RWPE2 (cell line): ENCODE data around the gene CDK5.

Experiments used
- ATAC-seq: fragments of 200-7000 bp; cut with Tn5 transposase; 3 replicates; pipeline ENCODE4 v1.9.1; 2021; ENCODE audit warnings: low read depth
- DNase-seq: peaks from one replicate; pipeline ENCODE4 v3.0.0-alpha.2; 2020; ENCODE audit warnings: low spot score
- H3K27ac ChIP-seq: fragments of 450-650 bp; 2 replicates; pipeline ENCODE4 v1.5.1; 2017; ENCODE audit warnings: mild to moderate bottlenecking; ENCODE audit not compliant: poor library complexity, severe bottlenecking
- H3K27me3 ChIP-seq: fragments of 250-450 bp; sonication (Bioruptor Pico); 2 replicates; pipeline ENCODE4 v1.5.1; 2021; ENCODE audit warnings: mild to moderate bottlenecking, moderate library complexity; ENCODE audit not compliant: insufficient read depth, poor library complexity, severe bottlenecking
- H3K36me3 ChIP-seq: fragments of 250-450 bp; sonication (Bioruptor Pico); 2 replicates; pipeline ENCODE4 v1.5.1; 2020; ENCODE audit warnings: low read depth, mild to moderate bottlenecking, moderate library complexity
- H3K4me1 ChIP-seq: fragments of 250-450 bp; sonication (Bioruptor Pico); 2 replicates; pipeline ENCODE4 v1.5.1; 2021; ENCODE audit warnings: mild to moderate bottlenecking, moderate library complexity; ENCODE audit not compliant: insufficient read depth, poor library complexity, severe bottlenecking
- H3K4me3 ChIP-seq: fragments of 250-450 bp; sonication (Bioruptor Pico); 2 replicates; pipeline ENCODE4 v1.5.1; 2021; ENCODE audit warnings: mild to moderate bottlenecking, moderate library complexity; ENCODE audit not compliant: severe bottlenecking
- H3K9me3 ChIP-seq: fragments of 250-450 bp; sonication (Bioruptor Pico); 2 replicates; pipeline ENCODE4 v1.5.1; 2021; ENCODE audit warnings: mild to moderate bottlenecking, moderate library complexity; ENCODE audit not compliant: severe bottlenecking
- TF ChIP-seq, protein P1 (sequence below): fragments of 450-650 bp; IDR thresholded peaks from one replicate; pipeline ENCODE4 v1.5.1; 2017; ENCODE audit warnings: mild to moderate bottlenecking, moderate library complexity; ENCODE audit not compliant: poor library complexity, severe bottlenecking

Gene CDK5

GRCh38 chr7:151069841-151070573, 12.3 kb upstream of the CDK5 start:
- Histone ChIP-seq H3K4me1 (no peaks in the 10 kb centered on the region), H3K9me3 (no peaks in the 10 kb centered on the region), H3K4me3 (no peak overlapping the region), H3K27ac (no peak overlapping the region), H3K36me3 (peaks cover 82% of the 10 kb centered on the region), H3K27me3 (no peaks in the 10 kb centered on the region)
- no peak for DNase-seq
- no peak for ATAC-seq
- TF ChIP-seq, protein P1, sequence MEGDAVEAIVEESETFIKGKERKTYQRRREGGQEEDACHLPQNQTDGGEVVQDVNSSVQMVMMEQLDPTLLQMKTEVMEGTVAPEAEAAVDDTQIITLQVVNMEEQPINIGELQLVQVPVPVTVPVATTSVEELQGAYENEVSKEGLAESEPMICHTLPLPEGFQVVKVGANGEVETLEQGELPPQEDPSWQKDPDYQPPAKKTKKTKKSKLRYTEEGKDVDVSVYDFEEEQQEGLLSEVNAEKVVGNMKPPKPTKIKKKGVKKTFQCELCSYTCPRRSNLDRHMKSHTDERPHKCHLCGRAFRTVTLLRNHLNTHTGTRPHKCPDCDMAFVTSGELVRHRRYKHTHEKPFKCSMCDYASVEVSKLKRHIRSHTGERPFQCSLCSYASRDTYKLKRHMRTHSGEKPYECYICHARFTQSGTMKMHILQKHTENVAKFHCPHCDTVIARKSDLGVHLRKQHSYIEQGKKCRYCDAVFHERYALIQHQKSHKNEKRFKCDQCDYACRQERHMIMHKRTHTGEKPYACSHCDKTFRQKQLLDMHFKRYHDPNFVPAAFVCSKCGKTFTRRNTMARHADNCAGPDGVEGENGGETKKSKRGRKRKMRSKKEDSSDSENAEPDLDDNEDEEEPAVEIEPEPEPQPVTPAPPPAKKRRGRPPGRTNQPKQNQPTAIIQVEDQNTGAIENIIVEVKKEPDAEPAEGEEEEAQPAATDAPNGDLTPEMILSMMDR, result no peak

GRCh38 chr7:151068069-151068773, 10.5 kb upstream of the CDK5 start:
- H3K4me1 ChIP-seq, result peaks cover 2% of the 10 kb centered on the region
- H3K36me3 ChIP-seq, result peaks cover 80% of the 10 kb centered on the region
- no peak overlapping the region for H3K4me3 ChIP-seq
- TF ChIP-seq, protein P1, result no peak
- no peak overlapping the region for H3K27ac ChIP-seq
- no peaks in the 10 kb centered on the region for H3K9me3 ChIP-seq
- ATAC-seq (no peak), DNase-seq (no peak)
- no peaks in the 10 kb centered on the region for H3K27me3 ChIP-seq

DNA sequence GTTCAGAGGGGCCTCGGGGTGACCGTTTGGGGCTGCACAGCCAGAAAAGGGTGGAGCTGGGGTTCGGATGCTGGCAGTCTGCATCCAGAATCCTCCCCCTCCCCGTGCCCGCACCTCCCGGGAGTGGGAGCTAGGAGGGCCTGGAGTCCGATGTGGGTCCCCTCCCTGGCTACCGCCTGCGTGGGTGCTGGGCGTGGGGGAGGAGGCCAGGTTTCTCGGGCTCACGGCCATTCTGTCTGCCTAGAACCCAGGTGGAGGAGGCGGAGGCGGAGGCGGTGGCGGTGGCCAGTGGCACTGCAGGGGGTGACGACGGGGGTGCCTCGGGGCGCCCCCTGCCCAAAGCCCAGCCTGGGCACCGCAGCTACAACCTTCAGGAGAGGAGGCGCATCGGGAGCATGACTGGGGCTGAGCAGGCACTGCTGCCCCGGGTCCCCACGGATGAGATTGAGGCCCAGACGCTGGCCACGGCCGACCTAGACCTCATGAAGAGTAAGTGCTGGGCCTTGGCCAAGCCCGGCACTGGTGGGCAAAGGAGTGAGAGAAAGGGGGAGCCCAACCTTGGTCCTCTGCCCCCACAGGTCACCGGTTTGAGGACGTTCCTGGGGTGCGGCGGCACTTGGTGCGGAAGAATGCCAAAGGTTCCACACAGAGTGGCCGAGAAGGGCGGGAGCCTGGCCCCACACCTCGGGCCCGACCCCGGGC, 8.7 kb upstream of the CDK5 start:
- no peak for DNase-seq
- ATAC-seq, result no peak
- peaks cover 18% of the 10 kb centered on the region for H3K4me1 ChIP-seq
- TF ChIP-seq, protein P1, result no peak
- no peaks in the 10 kb centered on the region for H3K9me3 ChIP-seq
- no peak overlapping the region for H3K27ac ChIP-seq
- H3K27me3 ChIP-seq, result no peaks in the 10 kb centered on the region
- H3K4me3 ChIP-seq, result no peak overlapping the region
- H3K36me3 ChIP-seq, result peaks cover 62% of the 10 kb centered on the region

GRCh38 chr7:151065516-151065915, 7.8 kb upstream of the CDK5 start:
- Histone ChIP-seq H3K27ac (no peak overlapping the region), H3K27me3 (no peaks in the 10 kb centered on the region), H3K4me1 (peaks cover 24% of the 10 kb centered on the region), H3K36me3 (peaks cover 56% of the 10 kb centered on the region), H3K4me3 (no peak overlapping the region), H3K9me3 (no peaks in the 10 kb centered on the region)
- ATAC-seq (no peak), DNase-seq (no peak)
- TF ChIP-seq, protein P1, result no peak
